ENCODE measurements around the gene DNASE1L2.

- no peak for TF ChIP-seq CTCF (conservative IDR thresholded peaks at IDR 0.05; ENCODE audit: low read depth, low read length)
- no peak for TF ChIP-seq POLR2A (IDR thresholded peaks at IDR 0.05; ENCODE audit: low read depth, low read length)
- no peak for TF ChIP-seq MXI1 (IDR thresholded peaks at IDR 0.05; ENCODE audit: borderline replicate concordance, low read depth, low read length)
- no peak for TF ChIP-seq USF2 (IDR thresholded peaks at IDR 0.05; ENCODE audit: low read depth, low read length)
- no peak for TF ChIP-seq RFX5 (IDR thresholded peaks at IDR 0.05; ENCODE audit: low read depth, low read length)
- TF ChIP-seq CHD1 (IDR thresholded peaks at IDR 0.05; ENCODE audit: low read depth, low read length), result no peak
These were observed 24.3 kb upstream of the DNASE1L2 start for GRCh38 chr16:2211923-2212347.

All from IMR-90 (cell line).